NOMO-1 treated with dmso at 0.1 percent for 144 hours (cell line): Measurements from ENCODE around the gene BRSK2.

Experiments used
- DNase-seq: peaks from one replicate; lab custom pipeline; 2025; ENCODE audit not compliant: unreplicated experiment; lab: John Stamatoyannopoulos, UW

Gene BRSK2

DNA sequence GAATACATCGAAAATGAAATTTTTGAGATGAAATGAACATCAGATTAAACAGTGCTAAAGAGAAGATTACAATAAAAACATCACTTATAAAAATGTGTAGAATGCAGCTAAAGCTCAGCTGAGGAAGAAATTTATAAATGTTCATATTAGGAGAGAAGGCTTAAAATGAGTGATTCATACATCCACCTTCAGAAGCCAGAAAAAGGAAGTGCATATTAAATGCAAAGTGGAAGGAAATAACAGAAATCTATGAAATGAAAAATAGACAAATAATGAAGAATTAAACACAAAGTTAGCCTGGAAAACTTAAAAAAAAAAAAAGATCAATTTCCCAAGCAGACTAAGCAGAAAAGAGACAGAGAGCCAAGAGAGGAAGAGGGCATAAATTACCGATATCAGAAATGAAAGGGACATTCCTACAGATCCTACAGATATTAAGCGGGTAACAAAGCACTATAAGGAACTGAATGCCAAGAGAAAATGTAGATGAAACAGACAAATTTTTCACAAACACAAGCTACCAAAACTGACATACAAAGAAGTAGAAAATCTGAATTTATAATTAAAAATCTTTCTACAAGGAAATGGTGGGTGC, 104.0 kb downstream of the BRSK2 start:
- no peak for DNase-seq

DNA sequence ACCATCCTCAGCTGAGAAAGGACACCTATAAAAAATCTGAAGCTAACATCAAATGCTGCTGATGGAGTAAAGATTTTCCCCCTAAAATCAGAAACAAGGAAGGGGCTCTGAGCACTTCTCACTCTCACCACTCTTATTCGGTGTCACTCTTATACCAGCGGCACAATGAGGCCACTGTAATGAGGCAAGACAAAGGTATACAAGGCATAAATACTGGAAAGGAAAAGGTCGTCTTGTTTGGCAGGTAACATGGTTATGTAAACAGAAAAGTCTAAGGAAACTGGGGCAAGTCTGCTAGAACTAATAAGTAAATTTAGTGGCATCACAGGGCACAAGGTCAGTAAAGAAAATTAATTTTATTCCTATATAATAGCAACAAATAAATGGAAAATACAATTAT, 104.9 kb downstream of the BRSK2 start:
- DNase-seq, result no peak

DNA sequence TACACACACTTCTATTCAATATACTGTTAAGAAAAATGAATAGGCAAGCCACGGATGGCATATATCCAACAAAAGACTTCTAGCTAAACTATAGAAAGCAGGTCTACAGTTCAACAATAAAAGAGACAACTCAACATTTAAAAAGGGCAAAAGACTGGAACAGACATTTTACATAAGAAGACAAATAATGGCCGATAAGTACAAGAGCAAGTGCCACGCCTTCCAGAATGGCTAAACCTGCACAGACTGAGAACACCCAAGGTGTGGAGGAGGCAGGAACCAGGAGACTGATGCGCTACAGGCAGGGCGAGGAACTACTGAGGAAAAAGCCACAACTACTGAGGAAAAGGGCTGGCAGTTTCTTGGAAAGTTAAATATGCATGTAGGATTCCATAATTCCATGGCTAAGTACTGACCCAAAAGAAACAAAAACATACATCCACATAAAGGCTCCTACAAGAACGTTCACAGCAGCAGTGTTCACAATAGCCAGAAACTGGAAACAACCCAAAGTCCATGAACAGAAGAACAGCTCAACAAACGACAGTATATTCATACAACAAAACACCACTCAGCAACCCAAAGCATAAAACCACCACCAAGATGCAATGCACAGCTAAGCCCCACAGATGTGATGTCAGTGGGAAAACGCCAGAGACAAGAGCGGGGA, 106.5 kb downstream of the BRSK2 start:
- DNase-seq, result no peak

GRCh38 chr11:1496761-1497095, 107.0 kb downstream of the BRSK2 start:
- DNase-seq, result no peak

DNA sequence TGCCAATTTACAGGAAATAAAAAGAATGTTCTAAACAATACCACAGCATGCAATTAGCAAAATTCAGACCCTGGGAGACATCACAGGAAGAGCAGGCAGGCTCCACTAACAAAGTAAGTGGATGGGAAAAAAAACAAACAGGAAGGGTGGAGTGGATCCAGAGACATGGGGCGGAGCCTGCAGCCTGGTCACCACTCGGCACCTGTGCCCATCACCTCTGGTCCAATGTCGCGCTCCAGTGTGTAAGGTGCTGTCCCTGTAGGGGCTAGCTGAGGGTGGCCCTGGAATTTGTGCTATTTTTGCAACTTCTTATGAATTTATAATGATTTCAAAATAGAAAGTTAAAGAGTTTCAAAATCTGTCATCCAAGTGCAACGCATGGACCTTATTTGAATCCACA, 107.9 kb downstream of the BRSK2 start:
- DNase-seq, result no peak

- DNase-seq, result no peak
These were observed 108.5 kb downstream of the BRSK2 start for GRCh38 chr11:1498262-1498661.

DNA sequence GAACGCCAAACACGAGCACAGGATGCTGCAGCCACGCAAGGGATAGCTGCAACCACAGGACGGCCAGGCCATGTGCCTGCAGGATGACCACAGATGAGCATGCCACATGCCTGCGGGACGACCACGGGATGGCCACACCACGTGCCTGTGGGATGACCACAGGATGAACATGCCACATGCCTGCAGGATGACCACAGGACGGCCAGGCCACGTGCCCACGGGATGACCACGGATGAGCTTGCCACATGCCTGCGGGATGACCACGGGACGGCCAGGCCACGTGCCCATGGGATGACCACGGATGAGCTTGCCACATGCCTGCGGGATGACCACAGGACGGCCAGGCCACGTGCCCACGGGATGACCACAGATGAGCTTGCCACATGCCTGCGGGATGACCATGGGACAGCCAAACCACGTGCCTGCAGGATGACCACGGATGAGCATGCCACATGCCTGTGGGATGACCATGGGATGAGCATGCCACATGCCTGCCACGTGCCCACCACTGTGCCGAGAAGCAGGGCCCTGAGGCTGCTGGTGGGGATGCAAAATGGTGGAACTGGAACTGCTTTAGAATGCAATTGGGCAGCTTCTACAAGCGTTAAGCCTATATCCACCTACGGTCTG, 109.6 kb downstream of the BRSK2 start:
- no peak for DNase-seq

DNA sequence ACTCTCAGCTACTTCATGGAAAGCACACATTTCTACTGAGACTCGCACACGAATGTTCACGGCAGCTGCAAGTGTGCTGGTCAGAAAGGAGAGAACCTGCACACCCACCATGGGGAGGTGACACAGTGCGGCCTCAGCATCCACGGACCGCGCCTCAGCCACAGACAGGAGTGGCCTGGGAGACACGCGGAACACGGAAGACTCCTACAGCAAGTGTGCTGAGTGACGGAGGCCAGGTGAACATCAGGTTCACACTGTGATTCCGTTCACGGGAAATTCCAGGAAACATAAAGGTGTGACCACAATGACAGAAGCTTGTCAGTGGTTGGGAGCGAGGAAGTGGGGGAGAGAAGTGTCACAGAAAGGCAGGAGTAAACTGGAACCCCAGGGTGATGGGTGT, 110.2 kb downstream of the BRSK2 start:
- no peak for DNase-seq

- DNase-seq, result no peak
These were observed 111.0 kb downstream of the BRSK2 start for GRCh38 chr11:1500466-1501420.

- DNase-seq, result no peak
These were observed 111.9 kb downstream of the BRSK2 start for GRCh38 chr11:1501421-1502167.

DNA sequence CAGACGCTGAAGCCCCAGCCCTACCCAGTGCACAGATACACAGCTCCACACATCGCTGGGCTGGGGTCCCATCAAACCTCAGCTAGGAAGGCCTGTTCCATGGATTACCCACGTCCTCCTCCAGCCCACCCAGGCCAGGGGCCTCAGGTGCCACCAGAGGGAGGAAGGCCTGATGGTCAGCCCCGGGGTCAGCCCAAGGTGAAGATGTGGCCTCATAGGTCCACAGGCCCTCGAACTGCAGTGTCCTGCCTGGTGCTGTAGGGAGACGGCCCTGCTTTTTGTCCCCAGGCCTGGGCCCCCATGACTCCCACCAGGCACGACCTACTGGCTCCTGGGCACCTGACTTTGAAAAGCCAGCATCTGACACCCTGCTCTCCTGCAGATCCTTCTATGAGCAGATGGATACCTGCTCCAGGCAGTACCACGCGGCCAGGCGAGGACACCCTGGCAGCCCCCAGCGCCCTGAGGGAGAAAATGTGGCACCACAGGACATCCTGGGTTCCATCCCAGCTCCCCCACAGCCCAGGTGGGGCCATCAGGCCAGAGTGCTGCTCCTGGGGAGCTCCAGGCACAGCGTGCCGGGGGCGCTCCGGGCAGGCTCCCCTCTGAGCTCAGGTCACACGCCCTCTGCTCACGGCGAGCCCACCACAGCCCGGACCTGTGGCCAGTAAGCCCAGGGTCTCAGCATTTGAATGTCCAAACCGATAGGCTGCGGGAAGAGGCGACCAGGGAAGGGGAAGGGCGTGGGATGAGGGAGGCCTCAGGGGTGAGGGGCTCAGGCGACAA, 112.6 kb downstream of the BRSK2 start:
- no peak for DNase-seq

- DNase-seq, result no peak
These were observed 113.4 kb downstream of the BRSK2 start for GRCh38 chr11:1502954-1503707.

- no peak for DNase-seq
These were observed 114.0 kb downstream of the BRSK2 start for GRCh38 chr11:1503708-1504104.

- DNase-seq, result no peak
These were observed 114.4 kb downstream of the BRSK2 start for GRCh38 chr11:1504138-1504537.

DNA sequence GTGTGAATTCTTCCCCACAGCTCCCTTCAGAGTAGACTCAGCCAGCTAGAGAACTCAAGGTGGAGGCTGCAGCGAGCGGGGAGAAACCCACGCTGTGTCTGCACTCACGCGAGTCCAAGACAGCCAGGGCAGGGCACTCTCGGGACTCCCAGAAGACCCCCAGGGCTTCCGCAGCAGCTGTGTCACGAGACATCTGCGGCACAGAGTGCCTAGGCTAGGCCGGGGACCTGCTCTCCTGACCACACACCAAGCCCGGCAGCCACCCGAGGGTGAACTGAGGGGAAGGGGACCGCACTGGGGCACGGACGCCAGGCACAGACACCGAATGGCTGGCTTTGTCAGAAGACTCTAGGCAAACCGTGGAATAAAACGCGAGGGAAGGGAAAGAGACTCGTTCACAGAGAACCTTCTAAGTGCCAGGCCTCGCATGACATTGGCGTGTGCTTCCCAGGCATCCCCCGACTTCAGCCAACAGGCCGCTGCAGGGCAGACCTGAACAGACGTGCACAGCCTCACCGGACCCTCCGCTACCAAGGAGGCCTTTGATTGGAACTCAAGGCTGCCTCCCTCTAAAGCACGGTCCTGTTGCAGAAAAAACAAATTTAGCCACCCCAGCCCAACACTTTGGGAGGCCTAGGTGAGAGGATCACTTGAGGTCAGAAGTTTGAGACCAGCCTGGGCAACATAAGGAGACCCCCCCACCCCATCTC, 115.0 kb downstream of the BRSK2 start:
- no peak for DNase-seq

- no peak for DNase-seq
These were observed 115.7 kb downstream of the BRSK2 start for GRCh38 chr11:1505480-1505879.

GRCh38 chr11:1506981-1507380, 117.2 kb downstream of the BRSK2 start:
- DNase-seq, result no peak

GRCh38 chr11:1507381-1508140, 117.8 kb downstream of the BRSK2 start:
- DNase-seq, result no peak
